GM12874 (cell line): ENCODE measurements around the gene NUP50.

Source experiments
- TF ChIP-seq, protein P1 (sequence below): IDR thresholded peaks from 2 replicates; pipeline ENCODE4 v1.5.1; 2011; ENCODE audit warnings: low read depth, mild to moderate bottlenecking, control low read depth, low read length, moderate library complexity; ENCODE audit not compliant: insufficient read depth

NUP50 gene, protein sequence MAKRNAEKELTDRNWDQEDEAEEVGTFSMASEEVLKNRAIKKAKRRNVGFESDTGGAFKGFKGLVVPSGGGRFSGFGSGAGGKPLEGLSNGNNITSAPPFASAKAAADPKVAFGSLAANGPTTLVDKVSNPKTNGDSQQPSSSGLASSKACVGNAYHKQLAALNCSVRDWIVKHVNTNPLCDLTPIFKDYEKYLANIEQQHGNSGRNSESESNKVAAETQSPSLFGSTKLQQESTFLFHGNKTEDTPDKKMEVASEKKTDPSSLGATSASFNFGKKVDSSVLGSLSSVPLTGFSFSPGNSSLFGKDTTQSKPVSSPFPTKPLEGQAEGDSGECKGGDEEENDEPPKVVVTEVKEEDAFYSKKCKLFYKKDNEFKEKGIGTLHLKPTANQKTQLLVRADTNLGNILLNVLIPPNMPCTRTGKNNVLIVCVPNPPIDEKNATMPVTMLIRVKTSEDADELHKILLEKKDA

DNA sequence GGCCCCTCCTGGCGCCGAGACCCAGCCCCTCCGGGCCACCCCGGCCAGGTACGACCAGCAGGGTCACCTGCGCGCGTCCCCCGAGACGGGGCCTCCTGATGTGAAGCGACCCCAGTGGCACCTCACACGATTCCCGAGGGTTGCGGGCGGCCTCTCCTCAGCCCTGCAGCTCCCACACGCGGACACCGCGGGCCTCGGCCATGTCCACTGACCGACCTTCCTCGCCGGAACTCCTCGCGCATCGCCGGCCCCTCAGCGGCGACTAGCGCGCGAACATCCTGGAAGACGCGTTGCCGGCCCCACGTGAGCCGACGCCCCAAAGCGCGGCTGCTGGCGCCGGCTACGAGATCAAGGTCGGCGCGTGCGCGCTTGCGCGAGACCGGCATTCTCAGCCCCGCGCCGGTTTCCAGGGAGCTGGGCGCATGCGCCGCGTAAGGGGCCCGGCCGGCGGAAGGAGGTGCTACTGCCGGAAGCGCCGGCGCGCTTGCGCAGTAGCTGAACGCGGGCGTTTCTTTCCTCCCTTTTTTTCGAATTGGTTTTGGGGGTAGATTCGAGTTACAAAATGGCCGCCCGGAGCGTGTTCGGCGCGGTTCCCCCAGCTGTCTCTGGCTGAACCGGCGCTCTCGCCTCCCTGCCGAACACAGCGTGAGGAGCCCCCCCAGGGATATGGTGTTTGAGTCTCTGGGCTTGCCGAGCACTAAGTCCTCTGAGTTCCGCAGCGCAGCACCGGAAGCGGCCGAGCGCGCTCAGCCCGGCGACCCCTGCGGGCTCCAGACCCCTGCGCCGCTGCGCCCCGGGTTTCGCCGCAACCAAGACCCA is at the start of gene NUP50:
TSS of gene NUP50 (plus strand) at position 475 of the 819 bp plus-strand sequence. CDS start 4,253 bp downstream, outside the sequence.
- TF ChIP-seq, protein P1, sequence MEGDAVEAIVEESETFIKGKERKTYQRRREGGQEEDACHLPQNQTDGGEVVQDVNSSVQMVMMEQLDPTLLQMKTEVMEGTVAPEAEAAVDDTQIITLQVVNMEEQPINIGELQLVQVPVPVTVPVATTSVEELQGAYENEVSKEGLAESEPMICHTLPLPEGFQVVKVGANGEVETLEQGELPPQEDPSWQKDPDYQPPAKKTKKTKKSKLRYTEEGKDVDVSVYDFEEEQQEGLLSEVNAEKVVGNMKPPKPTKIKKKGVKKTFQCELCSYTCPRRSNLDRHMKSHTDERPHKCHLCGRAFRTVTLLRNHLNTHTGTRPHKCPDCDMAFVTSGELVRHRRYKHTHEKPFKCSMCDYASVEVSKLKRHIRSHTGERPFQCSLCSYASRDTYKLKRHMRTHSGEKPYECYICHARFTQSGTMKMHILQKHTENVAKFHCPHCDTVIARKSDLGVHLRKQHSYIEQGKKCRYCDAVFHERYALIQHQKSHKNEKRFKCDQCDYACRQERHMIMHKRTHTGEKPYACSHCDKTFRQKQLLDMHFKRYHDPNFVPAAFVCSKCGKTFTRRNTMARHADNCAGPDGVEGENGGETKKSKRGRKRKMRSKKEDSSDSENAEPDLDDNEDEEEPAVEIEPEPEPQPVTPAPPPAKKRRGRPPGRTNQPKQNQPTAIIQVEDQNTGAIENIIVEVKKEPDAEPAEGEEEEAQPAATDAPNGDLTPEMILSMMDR: 0 out of 2 replicates have a peak, but pooled peaks have one; percentile 1

DNA sequence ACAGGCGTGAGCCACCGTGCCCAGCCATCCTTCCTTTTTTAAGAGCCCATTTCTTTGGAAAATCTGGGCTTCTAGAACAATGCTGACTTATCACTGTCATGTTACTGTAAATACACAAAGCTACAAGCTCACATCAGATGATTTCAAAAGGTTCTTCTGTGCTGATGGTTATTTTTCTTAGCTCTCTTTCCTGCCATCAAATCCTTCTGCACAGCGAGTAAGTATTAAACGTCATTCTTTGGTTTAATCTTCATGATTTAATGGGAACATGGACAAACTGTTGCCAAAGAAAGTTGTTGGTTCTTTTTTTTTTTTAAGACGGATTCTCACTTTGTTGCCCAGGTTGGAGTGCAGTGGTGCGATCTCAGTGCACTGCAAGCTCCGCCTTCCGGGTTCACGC is 43.3 kb upstream of the NUP50 start:
- TF ChIP-seq, protein P1: no peak

DNA sequence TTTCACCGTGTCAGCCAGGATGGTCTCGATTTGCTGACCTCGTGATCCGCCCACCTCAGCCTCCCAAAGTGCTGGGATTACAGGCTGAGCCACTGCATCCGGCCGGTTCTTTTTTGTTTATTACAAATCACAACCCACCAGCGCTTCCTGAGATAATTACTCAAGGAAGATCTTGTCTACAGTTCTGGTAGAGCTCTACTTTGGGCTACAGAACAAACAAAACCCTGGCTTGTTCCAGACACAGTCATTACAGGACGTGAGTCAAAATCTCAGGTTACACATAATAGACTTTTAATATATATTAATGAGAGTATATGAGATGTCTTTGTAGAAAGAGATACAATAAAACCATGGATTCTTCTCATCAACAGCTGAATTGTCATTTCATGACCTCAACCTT is 42.8 kb upstream of the NUP50 start:
- TF ChIP-seq, protein P1: no peak

GRCh38 chr22:45124176-45124847 is 39.4 kb upstream of the NUP50 start:
- TF ChIP-seq, protein P1: no peak

DNA sequence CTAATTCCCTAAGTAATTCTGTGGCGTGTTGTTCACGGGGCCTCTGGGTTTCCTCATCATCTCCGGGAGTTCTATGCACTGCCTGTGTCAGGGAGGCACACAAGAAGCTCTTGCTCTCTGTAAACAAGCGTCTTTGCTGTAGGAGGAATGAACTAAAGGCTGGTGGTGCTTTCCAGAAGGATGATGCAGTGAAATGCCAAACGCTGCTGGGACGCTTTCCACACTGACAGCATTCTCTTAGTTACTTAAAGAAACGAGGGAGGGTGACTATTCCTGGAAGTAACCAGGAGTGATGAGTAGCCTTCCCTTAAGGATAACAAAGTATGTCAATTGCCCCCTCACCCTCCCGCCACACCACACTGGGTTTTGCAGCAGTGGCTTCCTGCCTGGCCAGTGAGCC is 38.5 kb upstream of the NUP50 start:
- TF ChIP-seq, protein P1: no peak

- TF ChIP-seq, protein P1: no peak
Observed at GRCh38 chr22:45127866-45128265, 35.9 kb upstream of the NUP50 start.
